HG03432 (cell line): ENCODE results near the gene PIGP.
"Not testable (repeated sequence)": the region's sequence is repeated elsewhere in the genome, so short reads cannot be mapped to it uniquely, and the experiment has no call there.

Experiments
- ATAC-seq: cut with Tn5 transposase; IDR thresholded peaks from one replicate; pipeline ENCODE4 v1.9.1; 2021; ENCODE audit warnings: mild to moderate bottlenecking, moderate library complexity; ENCODE audit not compliant: unreplicated experiment

PIGP gene

GRCh38 chr21:37076087-37076850, 3.4 kb upstream of the PIGP start:
- ATAC-seq: no peak

GRCh38 chr21:37075214-37075770, 2.4 kb upstream of the PIGP start:
- no peak for ATAC-seq

- no peak for ATAC-seq
Measured at GRCh38 chr21:37074546-37074945, 1.7 kb upstream of the PIGP start.

DNA sequence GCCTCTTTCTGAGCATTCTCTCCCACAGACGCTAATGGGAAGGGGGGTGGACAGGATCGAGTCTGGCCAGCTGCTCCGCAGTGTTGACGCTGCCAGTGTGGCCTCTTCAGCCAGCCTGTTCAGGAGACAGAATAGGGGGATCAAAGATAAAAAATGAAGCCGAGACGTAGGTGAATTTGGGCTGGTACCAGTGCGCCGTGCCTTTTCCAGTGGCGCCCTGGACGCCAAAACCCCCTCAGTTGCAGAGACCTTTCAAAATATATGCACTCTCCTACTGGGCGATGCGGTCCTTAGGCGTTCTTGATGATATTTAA, 1.3 kb upstream of the PIGP start:
- no peak for ATAC-seq

GRCh38 chr21:37073417-37074196, 736 bp upstream of the PIGP start:
- ATAC-seq: peak; percentile 35

DNA sequence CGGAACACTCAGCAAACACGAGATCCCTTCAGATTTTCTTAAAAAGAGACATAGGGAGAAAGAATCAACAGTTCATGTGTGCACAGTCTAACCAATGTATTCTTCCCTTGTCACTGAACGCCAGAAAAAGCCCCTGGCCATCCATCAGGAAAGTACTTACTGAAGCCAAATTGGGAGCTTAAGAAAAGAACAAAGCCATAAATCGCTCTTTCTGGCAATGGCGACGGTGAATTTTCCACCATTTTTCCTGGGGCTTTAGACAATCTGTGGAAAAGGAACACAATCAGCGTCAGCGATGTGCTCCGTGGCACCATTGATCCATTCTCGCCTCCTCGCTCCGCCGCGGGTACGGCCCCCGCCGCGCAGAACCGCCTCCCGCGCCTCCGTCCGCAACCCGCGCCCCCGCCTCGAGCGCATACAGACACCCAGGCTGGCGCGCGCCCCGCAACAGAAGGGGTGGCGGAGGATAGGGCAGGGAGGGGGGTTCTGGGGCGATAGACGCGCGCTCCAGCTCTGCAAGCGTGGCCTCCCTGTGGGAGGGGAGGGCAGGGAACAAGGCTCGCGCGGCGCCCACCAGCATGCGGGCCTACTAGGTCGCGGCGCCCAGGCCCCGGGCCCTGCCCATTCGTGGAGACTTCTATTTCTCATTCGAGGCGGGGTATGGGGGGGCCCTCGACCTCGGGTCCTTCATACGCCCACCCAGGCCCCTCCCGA, 440 bp downstream of the PIGP start:
- ATAC-seq: peak; percentile 45

DNA sequence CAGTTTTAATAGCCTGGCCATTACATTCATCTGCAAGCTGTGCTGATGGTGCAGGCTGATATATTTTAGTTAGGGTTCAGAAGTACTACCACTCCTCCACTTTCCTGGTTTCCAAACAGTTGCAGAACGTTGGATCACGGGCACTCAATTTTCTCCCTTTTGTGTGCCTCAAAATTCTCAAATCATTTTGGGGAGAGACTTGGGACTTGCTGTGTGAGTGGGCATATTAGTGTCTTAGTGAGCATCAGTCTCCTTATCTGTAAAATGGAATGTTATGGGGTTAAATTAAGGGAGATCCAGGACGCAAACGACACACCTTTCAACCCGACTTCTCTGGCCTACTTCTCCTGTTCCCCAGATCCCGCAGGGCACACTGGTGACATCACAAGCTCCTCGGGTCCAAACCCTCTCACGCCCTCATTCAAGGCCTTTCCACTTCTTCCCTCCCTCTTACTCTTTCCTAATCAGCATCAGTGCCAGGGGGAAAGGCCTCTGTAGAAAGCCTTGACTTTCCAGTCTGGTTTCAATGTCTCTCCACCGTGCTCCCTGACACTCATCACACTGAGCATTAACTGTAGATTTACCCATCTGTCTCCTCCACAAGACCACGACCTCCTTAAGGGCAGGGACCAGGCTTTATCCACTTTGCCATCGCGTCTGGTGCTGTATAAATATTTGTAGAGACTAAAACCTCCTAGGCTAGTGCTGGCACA, 1.2 kb downstream of the PIGP start:
- no peak for ATAC-seq

DNA sequence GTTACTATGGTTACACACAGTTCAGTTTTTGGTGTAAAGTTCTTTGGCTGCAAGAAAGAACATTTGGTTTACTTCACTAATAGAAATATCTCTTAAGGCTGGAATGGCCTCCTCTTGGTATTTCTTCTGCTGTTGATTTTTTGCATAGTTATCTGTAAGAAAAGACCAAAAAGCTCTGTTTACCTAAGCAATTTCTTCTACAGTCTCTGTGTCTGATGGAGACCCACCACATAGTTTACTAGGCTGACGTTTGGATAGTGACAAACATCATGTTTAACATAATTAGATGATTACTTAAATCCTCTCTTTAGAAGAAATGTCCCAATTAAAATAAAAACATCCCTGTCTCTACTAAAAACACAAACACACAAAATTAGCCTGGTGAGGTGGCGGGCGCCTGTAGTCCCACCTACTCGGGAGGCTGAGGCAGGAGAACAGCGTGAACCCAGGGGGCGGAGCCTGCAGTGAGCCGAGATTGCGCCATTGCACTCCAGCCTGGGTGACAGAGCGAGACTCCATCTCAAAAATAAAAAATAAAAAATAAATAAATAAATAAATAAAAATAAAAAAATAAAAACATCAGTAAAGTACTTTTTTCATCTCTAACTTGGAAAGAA, 7.2 kb downstream of the PIGP start:
- no peak for ATAC-seq

GRCh38 chr21:37064841-37065240, 8.0 kb downstream of the PIGP start:
- no peak for ATAC-seq

- no peak for ATAC-seq
Measured at GRCh38 chr21:37063433-37063832, 9.4 kb downstream of the PIGP start.

GRCh38 chr21:37062593-37062935, 10.3 kb downstream of the PIGP start:
- ATAC-seq: no peak

DNA sequence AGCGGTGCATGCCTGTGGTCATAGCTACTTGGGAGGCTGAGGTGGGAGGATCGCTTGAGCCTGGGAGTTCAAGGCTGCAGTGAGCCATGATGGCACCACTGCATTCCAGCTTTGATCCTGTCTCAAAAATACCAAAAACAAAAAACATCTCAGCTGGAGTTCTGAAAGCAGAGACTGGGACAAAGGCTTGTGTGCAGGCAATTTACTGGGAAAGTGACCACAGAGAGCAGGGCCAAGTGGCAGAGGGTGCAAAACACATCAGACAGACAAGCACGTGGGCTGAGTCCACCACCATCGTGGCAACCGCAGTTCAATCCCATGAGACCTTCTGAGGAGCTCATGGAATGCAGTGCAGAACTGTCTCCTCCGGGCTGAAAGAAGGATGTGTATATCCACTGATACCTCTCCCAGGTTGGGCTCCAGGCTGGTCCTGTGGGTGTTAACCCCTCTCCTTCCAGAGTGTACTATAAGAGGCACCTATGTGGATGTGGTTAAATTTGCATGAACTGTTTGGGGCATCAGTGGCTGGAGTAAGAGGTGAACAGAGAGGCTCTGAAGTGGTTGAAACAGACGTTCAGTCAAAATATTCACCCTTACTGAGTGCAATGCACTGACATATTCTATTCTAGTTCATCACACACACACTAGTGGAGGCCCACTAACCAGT, 10.8 kb downstream of the PIGP start:
- no peak for ATAC-seq

DNA sequence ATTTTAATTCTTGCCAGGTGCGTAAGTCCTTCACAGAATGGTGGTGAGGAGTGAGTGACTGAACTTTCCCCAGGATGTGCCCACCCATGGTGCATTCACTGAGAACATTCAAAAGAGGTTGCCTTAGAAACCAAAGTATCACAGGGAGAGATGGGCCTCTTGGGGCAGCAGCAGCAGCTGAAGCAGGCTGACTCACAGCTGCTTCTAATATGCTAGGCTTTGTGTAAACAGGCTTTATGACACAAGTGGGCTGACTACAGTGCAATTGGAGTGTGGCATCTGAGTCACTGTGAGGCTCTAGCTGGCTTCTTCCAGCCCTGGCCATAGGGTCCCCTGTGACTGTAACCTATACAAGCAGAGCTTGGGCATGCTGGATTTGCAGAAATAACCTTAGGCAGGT, 12.6 kb downstream of the PIGP start:
- ATAC-seq: no peak

DNA sequence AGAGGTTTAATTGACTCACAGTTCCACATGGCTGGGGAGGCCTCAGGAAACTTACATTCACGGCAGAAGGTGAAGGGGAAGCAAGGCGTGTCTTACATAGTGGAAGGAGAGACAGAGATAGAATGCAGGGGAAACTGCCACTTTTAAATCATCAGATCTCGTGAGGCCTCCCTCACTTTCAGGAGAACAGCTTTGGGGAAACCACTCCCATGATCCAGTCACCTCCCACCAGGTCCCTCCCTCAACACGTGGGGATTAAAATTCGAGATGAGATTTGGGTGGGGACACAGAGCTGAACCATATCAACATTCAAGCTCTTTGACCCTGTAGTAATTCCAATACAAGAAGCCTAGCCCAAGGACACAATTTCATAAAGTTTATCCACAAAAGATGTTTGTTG, 13.7 kb downstream of the PIGP start:
- no peak for ATAC-seq

GRCh38 chr21:37058261-37058660, 14.6 kb downstream of the PIGP start:
- ATAC-seq: no peak

DNA sequence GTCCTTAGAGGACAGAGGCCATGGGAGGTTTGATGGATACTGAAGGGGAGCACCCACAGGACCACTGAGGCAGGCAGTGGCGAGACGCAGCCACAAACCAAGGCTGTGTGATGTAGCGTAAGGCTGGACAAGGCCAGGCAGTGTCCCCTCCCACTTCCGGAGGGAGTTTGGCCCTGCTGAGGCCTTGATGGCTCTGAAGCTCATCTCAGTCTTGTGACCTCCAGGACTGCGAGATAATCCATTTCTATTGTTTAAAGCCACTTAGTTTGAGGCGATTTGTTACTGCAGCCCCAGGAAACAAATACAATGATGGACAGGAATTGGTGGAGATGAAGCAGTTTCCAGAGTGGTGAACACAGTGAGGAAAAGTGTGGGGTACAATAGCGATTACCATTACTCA, 15.3 kb downstream of the PIGP start:
- ATAC-seq: no peak

- ATAC-seq: no peak
Measured at GRCh38 chr21:37055271-37055855, 17.5 kb downstream of the PIGP start.

DNA sequence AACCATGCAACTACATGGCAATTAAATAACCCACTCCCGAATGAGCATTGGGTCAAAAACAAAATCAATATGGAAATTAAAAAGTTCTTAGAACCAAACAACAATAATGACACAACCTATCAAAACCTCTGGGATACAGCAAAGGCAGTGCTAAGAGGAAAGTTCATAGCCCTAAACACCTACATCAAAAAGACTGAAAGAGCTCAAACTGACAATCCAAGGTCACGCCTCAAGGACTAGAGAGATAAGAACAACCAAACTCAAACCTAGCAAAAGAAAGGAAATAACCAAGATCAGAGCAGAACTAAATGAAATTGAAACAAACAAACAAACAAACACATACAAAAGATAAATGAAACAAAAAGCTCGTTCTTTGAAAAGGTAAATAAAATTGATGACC, 23.1 kb downstream of the PIGP start:
- ATAC-seq: not testable (repeated sequence)

DNA sequence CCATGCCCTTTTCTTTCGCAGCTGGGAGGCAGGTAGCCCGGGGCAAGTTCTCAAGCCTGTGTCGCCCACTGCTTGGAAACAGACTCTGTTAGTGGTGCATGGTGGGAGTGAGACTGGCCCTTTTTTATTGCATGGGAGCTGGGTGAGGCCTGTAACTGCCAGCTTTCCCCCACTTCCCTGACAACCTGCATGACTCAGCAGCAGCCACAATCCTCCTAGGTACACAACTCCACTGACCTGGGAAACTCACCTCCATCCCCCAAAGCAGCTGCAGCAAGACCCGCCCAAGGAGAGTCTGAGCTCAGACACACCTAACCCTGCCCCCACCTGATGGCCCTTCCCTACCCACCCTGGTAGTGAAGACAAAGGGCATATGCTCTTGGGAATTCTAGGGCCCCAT, 25.8 kb downstream of the PIGP start:
- no peak for ATAC-seq

GRCh38 chr21:37045556-37045955, 27.3 kb downstream of the PIGP start:
- ATAC-seq: no peak
